Stimulated activated CD8-positive, alpha-beta memory T cell treated with anti-CD3 and anti-CD28 coated beads, Interleukin-15, amount 100 ng/mL, for 1 hour (primary cell): ENCODE data around the gene KCNG2.
"Not testable (repeated sequence)": the region's sequence is repeated elsewhere in the genome, so short reads cannot be mapped to it uniquely, and the experiment has no call there.

Experiments used
- DNase-seq: peaks from one replicate; pipeline ENCODE4 v3.0.0-alpha.2; 2020; ENCODE audit warnings: low read depth

The KCNG2 gene

GRCh38 chr18:79871026-79871390 is 73.3 kb downstream of the KCNG2 start:
- DNase-seq: no peak

DNA sequence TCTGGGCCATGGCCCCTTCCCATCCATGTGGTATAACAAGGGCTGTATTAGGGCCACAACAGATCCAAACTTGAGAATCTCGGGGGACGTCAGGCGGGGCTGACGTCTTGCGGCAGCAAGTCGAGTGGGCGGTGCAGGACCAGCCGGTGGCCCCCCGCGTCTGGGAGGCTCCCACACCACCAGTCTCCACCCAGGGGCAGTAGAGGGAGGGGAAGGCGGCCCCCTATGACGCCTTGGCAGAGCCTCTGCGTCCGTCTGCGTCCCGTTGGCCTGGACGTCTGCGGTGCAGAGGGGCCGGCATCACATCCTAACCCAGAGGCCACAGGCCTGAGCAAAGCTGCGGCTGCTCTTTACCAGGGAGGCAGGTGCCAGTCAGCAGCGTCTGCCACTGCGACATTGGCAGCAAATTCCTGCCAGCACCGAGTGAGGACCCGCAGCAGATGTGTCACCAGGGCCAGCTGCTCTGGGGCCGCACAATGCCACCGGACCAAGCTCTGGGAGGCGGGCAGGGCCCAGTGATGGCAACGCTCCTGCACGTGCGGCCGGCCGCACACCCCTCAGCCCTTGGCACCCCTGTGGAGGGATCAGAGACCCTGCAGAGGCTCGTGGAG is 73.8 kb downstream of the KCNG2 start:
- DNase-seq: no peak

GRCh38 chr18:79872527-79873444 is 75.0 kb downstream of the KCNG2 start:
- no peak for DNase-seq

- no peak for DNase-seq
These were observed 75.8 kb downstream of the KCNG2 start for GRCh38 chr18:79873449-79874110.

GRCh38 chr18:79874553-79875530 is 77.1 kb downstream of the KCNG2 start:
- DNase-seq: no peak

DNA sequence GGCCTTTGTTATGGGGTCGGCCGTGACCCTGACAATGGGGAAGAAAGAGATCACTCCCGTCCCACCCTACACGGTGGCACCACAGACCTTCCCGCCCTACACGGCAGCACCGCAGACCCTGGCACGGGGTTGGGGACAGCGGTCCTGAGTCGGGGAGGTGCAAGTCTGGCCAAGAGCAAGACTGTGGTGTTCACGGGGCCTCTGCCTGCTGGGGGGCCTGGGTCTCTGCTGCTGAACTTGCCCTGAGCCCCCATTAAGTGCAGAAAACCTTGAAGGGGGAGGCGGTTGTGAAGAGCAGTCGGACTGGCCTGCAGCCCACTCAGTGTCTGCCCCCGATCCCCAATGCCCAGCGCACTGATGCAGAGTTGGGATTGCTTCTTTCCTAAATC is 77.8 kb downstream of the KCNG2 start:
- no peak for DNase-seq

DNA sequence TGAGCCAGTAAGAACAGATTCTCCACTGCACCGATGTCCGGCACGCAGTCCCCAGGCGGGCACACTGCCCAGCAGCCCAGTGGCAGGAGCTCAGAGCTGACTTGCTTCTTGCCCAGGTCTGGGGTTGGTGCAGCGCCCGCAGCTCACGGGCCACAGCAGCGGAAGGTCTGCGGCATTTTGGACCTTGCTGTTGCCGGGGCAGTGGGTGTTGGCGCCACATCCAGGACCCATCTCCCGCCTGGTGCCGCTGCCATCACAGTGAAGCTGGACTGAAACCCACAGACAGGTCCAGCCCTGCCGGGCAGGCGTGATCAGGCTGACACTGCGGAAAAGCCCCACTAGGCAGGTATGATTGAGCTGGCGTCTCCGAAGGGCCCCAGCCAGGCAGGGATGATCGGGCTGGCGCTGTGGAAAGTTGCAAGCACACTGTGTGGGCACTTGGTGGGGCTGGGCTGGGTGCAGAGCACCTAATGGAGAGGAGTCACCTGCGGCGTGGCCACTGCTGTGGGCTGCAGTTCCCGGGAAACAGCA is 78.3 kb downstream of the KCNG2 start:
- no peak for DNase-seq

DNA sequence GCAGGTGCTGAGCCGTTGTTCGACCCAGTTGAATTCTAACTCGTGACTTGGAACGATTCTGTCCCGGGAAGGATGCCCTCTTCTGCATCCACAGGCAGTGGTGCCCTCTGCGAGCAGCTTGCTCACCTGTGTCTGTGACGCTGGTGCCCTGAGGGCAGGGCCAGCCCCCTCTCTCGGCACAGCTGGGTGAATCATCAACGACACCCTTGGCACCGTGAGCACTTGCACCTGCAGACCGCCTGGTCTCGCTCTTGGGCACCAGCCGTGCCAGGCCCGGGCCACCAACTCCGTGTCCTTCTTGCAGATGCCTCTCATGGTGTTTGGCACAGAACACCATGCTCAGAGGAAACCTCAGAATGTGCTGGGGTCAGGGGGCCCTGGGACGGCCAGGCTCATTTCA is 78.8 kb downstream of the KCNG2 start:
- no peak for DNase-seq

DNA sequence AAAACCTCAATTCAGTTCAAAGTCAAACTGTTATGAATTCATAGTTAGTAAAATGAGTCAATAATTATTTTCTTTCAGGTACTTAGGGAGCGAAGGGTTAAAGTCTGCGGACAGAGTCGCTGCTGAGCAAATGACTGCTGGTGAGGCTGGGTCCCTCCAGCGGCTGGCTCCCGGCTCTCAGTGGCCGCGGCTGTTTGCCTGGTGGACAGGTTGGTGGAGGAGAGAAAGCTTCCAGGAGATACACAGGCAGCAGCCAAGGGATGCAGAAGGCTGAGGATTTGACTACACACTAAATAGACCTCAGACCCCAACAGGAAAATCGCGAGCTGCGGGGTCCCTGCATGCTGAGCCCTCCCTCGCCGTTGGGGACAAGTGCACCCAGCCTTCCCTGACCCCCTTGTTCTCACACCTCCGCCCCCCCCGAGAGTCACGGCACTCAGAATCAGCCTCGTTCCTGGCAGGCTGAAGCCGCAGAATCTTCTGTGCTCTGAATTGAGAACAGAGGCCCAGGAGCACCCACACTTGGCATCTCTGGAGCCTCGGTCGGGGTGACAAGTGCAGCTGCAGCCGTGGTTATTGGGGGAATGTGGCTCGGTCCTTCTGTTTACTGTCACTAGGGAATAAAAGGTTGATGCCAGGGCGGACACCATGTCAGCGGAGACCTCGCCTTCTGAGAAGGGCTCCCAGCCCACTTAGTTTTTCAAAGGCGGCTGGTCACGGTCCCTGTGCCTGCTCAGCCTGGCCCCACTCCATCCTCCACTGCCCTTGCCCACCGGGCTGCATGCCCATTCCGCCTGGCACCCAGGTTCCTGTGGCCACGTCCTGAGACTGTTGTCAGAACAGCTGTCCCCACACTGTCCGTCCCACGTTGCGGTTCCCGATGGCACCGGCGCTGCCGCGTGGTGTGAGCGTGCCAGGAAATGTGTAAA is 79.7 kb downstream of the KCNG2 start:
- DNase-seq: no peak

DNA sequence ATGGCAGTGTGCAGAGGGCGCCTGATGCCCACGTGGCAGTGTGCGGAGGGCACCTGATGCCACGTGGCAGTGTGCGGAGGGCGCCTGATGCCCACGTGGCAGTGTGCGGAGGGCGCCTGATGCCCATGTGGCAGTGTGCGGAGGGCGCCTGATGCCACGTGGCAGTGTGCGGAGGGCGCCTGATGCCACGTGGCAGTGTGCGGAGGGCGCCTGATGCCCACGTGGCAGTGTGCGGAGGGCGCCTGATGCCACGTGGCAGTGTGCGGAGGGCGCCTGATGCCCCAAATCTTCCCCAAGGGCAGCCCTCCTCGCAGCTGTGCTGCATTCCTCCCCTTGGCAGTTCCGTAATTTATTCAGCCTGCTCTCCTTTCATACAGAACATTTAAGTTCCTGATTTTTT is 80.5 kb downstream of the KCNG2 start:
- DNase-seq: not testable (repeated sequence)

DNA sequence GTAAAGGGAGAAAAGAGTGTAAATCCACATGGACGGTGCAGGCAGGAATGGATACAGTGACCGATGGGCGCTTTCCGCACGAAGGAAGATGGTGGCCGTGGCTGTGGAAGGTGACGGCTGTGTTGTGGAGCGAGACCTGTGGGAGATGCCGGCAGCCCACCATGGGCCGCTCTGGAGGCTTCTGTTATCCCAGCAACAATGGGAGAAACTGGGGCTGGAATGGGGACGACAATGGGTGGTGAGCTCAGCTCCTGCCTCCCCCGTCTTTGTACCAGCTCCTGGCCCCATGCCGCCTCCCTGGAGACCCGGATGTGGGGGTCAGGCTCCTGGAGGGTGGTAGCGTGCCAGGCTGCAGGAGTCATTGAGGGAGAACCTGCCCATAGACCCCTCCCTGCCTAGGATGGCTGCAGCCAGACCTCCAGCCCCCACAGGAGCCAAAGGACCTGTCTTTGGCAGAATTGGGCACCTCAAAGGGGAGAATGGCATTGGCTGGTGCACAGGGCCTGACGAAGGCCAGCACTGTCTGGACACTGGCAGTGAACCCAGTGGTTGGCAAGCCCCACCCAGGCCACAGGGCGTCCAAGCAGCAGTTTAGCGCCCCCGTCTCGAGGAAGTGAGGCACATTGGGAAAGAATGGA is 81.1 kb downstream of the KCNG2 start:
- no peak for DNase-seq

GRCh38 chr18:79879566-79879965 is 81.8 kb downstream of the KCNG2 start:
- no peak for DNase-seq

DNA sequence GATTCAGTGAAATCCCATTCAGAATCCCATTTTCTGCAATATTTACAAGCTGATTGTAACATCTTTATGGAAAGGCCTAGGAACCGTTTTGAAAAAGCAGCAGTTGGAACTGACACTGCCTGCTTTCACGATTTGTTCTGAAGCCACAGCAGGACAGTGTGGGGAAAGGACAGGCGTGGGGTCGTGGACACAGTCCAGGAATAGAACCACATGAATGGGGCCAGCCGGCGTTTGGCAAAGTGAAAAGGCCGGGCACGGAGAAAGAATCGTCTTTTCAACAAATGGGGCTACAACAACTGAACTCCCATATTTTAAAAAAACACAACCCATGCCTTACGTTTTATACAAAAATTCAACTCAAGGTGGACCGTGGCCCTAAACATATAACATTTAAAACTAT is 84.0 kb downstream of the KCNG2 start:
- DNase-seq: no peak

DNA sequence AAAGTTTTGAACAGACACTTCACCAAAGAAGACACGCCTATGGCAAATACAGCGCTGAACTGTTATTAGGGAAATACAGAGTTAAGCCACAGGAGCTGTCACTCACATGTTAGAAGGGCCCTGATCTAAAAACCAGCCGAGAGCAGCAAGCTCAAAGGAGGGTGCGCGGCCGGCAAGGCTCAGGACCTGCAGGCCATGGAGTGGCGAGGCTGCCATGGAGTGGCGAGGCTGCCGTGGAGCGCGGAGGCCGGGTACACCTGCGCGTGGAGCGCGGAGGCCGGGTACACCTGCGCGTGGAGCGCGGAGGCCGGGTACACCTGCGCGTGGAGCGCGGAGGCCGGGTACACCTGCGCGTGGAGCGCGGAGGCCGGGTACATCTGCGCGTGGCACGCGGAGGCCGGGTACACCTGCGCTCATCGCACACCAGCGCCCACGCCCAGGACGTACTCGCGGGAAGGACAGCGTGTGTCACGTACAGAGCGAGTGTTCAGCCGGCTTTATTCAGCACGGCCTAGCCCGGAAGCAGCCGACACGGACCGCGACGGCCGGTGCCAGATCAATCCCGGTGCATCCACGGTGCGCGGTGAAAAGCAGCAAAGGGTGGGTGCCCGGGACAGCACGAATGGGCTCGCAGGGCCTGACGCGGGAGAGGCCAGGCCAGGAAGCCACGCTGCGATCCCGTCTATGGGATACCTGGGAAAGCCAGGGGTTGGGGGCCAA is 84.9 kb downstream of the KCNG2 start:
- DNase-seq: no peak

DNA sequence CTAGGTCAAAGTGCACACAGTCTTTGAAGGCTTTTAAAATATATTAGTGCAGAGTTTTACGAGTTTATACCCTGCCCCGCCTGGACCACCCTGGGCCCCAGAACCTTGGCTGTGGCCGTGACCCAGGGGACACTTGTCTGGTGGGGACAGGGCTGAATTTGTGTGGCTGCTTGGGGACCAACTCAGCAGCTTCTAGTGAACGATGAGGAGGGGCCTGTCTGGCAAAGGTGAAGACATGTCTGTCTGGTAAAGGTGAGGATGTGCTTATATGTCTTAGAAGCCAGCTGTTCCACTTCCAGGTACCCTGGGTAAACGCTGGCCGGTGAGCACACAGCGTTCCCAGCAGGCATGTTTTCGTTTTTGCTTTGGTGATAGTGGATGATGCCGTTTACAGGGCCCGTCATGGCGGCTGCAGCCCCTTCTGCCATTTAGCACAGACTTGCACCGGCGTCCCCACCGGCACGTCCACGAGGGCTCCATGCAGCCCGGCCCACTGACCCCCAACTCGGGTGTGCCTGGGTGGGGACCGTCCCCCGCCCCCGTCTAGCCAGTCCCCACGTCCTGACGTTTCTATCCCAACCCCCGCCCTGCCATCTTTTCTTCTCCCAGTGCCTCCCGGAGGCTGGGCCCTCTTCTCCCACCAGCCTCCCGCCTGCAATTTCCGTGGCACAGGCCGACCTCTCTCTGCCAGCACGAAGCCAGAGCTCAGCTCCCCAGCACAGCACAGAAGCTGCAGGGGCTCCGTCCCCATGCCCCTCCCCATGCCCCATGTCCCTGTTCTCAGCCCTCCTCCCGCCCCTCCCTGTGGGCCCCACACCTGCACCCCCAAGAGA is 85.9 kb downstream of the KCNG2 start:
- no peak for DNase-seq

GRCh38 chr18:79884294-79884962 is 86.7 kb downstream of the KCNG2 start:
- DNase-seq: no peak

- no peak for DNase-seq
These were observed 87.4 kb downstream of the KCNG2 start for GRCh38 chr18:79884963-79885728.
